Fibroblast of mammary gland (primary cell): Measurements from ENCODE around the gene BLCAP.

Experiments
- DNase-seq: peaks from one replicate; pipeline ENCODE4 v3.0.0-alpha.2; 2010; ENCODE audit warnings: low read depth
- H3K4me3 ChIP-seq: 2 replicates; pipeline ENCODE4 v1.5.1; 2011; ENCODE audit warnings: low read depth, mild to moderate bottlenecking, low read length, moderate library complexity; ENCODE audit not compliant: control insufficient read depth
- TF ChIP-seq, protein P1 (sequence below): conservative IDR thresholded peaks from 2 replicates; pipeline ENCODE4 v1.5.1; 2011; ENCODE audit warnings: low read depth, low read length, inconsistent platforms; ENCODE audit not compliant: control insufficient read depth, insufficient read depth

Gene BLCAP

DNA sequence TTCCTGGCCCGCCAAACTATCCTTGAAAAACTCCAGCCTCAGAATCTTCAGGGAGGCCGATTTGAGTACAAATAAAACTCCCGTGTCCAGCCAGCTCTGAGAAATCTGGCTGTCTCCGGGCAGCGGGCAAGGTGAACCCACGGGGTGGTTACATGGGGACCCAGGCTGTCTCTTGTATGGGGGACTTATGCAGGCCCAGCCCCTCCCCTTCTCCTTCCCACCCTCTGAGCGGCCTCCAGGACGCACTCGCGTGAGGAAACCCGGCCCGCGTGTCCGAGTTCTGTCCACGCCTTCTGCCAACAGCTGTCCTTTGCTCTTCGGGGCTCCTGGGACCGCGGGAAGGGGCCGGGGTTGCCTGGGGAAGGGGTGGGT lies 36.3 kb upstream of the BLCAP start:
- TF ChIP-seq, protein P1, sequence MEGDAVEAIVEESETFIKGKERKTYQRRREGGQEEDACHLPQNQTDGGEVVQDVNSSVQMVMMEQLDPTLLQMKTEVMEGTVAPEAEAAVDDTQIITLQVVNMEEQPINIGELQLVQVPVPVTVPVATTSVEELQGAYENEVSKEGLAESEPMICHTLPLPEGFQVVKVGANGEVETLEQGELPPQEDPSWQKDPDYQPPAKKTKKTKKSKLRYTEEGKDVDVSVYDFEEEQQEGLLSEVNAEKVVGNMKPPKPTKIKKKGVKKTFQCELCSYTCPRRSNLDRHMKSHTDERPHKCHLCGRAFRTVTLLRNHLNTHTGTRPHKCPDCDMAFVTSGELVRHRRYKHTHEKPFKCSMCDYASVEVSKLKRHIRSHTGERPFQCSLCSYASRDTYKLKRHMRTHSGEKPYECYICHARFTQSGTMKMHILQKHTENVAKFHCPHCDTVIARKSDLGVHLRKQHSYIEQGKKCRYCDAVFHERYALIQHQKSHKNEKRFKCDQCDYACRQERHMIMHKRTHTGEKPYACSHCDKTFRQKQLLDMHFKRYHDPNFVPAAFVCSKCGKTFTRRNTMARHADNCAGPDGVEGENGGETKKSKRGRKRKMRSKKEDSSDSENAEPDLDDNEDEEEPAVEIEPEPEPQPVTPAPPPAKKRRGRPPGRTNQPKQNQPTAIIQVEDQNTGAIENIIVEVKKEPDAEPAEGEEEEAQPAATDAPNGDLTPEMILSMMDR: no peak
- H3K4me3 ChIP-seq: no peak overlapping the region
- DNase-seq: no peak

- DNase-seq: no peak
- TF ChIP-seq, protein P1: no peak
- H3K4me3 ChIP-seq: no peak overlapping the region
Measured at GRCh38 chr20:37562695-37563480, 35.2 kb upstream of the BLCAP start.

DNA sequence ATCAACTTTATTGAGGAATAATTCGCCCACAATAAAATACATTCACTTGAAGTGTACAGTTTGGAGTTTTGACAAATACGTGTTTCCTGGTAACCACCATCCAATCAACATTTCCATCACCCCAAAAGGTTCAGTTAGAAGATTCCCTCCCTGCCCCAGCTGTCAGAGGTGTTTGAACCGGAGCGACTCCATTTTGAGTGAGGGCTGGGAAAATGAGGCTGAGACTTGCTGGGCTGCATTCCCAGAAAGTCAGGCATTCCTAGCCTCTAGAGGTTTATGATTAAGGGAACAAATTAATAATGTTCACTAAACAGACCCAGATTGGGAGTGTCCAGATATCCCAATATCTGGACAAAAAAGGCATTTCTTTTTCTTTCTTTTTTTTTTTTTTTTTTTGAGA lies 33.0 kb upstream of the BLCAP start:
- H3K4me3 ChIP-seq: no peak overlapping the region
- DNase-seq: no peak
- TF ChIP-seq, protein P1: no peak

- no peak overlapping the region for H3K4me3 ChIP-seq
- TF ChIP-seq, protein P1: no peak
- DNase-seq: no peak
Measured at GRCh38 chr20:37559312-37560027, 31.8 kb upstream of the BLCAP start.

DNA sequence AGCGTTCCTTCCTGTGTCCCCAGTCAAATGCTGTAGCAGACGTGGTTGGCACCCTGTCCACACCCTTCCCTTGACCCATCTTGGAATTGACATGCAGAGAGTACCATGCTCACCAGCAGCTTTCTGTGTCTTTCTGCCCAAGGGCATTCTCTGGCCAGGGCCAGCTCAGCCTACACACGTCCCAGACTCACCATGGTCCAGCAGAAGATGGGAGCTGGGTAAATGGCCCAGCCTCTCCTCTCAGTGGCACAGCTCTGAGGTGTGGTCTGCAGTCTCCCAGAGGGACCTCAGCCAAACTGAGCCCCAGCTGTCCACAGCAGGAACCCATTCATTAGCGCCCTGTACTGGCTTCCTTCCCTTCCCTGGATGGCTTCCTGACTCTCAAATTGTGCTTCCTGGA lies 31.1 kb upstream of the BLCAP start:
- no peak overlapping the region for H3K4me3 ChIP-seq
- no peak for DNase-seq
- TF ChIP-seq, protein P1: no peak

- TF ChIP-seq, protein P1: no peak
- H3K4me3 ChIP-seq: no peak overlapping the region
- no peak for DNase-seq
Measured at GRCh38 chr20:37558306-37558705, 30.6 kb upstream of the BLCAP start.
